Measurements from ENCODE around the gene APCS. TPM values are rescaled to one million over a fixed set of nuclear protein-coding genes. Genes with fewer than 3 reads are reported as not detected.

APCS gene
- total and polyA plus RNA-seq, 2 of the 13 experiments (the other 11 are each of a cell fraction or from before 2014, with no cell fraction given) = not detected

- no peak for TF ChIP-seq ZNF687 (CRISPR knock-in tag; IDR thresholded peaks at IDR 0.05)
- no peak for TF ChIP-seq NKX3-1 (CRISPR knock-in tag; IDR thresholded peaks at IDR 0.05)
- TF ChIP-seq, protein P1, sequence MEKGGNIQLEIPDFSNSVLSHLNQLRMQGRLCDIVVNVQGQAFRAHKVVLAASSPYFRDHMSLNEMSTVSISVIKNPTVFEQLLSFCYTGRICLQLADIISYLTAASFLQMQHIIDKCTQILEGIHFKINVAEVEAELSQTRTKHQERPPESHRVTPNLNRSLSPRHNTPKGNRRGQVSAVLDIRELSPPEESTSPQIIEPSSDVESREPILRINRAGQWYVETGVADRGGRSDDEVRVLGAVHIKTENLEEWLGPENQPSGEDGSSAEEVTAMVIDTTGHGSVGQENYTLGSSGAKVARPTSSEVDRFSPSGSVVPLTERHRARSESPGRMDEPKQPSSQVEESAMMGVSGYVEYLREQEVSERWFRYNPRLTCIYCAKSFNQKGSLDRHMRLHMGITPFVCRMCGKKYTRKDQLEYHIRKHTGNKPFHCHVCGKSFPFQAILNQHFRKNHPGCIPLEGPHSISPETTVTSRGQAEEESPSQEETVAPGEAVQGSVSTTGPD (CRISPR knock-in tag; IDR thresholded peaks at IDR 0.05) = no peak
- TF ChIP-seq RXRA (CRISPR knock-in tag; IDR thresholded peaks at IDR 0.05) = no peak
- TF ChIP-seq SNAPC2 (CRISPR knock-in tag; IDR thresholded peaks at IDR 0.05) = no peak
- no peak for TF ChIP-seq HIC2 (CRISPR knock-in tag; IDR thresholded peaks at IDR 0.05; ENCODE audit: low read depth)
- TF ChIP-seq, protein P2, sequence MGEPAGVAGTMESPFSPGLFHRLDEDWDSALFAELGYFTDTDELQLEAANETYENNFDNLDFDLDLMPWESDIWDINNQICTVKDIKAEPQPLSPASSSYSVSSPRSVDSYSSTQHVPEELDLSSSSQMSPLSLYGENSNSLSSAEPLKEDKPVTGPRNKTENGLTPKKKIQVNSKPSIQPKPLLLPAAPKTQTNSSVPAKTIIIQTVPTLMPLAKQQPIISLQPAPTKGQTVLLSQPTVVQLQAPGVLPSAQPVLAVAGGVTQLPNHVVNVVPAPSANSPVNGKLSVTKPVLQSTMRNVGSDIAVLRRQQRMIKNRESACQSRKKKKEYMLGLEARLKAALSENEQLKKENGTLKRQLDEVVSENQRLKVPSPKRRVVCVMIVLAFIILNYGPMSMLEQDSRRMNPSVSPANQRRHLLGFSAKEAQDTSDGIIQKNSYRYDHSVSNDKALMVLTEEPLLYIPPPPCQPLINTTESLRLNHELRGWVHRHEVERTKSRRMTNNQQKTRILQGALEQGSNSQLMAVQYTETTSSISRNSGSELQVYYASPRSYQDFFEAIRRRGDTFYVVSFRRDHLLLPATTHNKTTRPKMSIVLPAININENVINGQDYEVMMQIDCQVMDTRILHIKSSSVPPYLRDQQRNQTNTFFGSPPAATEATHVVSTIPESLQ (CRISPR knock-in tag; conservative IDR thresholded peaks at IDR 0.05) = no peak
- no peak for TF ChIP-seq EEA1 (CRISPR knock-in tag; IDR thresholded peaks at IDR 0.05; ENCODE audit: borderline replicate concordance)
- TF ChIP-seq, protein P3, sequence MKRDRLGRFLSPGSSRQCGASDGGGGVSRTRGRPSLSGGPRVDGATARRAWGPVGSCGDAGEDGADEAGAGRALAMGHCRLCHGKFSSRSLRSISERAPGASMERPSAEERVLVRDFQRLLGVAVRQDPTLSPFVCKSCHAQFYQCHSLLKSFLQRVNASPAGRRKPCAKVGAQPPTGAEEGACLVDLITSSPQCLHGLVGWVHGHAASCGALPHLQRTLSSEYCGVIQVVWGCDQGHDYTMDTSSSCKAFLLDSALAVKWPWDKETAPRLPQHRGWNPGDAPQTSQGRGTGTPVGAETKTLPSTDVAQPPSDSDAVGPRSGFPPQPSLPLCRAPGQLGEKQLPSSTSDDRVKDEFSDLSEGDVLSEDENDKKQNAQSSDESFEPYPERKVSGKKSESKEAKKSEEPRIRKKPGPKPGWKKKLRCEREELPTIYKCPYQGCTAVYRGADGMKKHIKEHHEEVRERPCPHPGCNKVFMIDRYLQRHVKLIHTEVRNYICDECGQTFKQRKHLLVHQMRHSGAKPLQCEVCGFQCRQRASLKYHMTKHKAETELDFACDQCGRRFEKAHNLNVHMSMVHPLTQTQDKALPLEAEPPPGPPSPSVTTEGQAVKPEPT (CRISPR knock-in tag; IDR thresholded peaks at IDR 0.05; ENCODE audit: low read depth) = no peak
- no peak for TF ChIP-seq THAP11 (CRISPR knock-in tag; IDR thresholded peaks at IDR 0.05)
- TF ChIP-seq, protein P4, sequence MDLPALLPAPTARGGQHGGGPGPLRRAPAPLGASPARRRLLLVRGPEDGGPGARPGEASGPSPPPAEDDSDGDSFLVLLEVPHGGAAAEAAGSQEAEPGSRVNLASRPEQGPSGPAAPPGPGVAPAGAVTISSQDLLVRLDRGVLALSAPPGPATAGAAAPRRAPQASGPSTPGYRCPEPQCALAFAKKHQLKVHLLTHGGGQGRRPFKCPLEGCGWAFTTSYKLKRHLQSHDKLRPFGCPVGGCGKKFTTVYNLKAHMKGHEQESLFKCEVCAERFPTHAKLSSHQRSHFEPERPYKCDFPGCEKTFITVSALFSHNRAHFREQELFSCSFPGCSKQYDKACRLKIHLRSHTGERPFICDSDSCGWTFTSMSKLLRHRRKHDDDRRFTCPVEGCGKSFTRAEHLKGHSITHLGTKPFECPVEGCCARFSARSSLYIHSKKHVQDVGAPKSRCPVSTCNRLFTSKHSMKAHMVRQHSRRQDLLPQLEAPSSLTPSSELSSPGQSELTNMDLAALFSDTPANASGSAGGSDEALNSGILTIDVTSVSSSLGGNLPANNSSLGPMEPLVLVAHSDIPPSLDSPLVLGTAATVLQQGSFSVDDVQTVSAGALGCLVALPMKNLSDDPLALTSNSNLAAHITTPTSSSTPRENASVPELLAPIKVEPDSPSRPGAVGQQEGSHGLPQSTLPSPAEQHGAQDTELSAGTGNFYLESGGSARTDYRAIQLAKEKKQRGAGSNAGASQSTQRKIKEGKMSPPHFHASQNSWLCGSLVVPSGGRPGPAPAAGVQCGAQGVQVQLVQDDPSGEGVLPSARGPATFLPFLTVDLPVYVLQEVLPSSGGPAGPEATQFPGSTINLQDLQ (CRISPR knock-in tag; IDR thresholded peaks at IDR 0.05) = no peak
These were observed 39.5 kb upstream of the APCS start (continued) for GRCh38 chr1:159548126-159548525.

All from HepG2 (cell line).